ENCODE measurements around the gene SIRT7. TPM values are rescaled to one million over a fixed set of nuclear protein-coding genes. Genes with fewer than 3 reads are reported as not detected.

Gene SIRT7
- total and polyA plus RNA-seq, 4 experiments from 2014 or later, result 31.5 to 91.9 (median 66.4) TPM

DNA sequence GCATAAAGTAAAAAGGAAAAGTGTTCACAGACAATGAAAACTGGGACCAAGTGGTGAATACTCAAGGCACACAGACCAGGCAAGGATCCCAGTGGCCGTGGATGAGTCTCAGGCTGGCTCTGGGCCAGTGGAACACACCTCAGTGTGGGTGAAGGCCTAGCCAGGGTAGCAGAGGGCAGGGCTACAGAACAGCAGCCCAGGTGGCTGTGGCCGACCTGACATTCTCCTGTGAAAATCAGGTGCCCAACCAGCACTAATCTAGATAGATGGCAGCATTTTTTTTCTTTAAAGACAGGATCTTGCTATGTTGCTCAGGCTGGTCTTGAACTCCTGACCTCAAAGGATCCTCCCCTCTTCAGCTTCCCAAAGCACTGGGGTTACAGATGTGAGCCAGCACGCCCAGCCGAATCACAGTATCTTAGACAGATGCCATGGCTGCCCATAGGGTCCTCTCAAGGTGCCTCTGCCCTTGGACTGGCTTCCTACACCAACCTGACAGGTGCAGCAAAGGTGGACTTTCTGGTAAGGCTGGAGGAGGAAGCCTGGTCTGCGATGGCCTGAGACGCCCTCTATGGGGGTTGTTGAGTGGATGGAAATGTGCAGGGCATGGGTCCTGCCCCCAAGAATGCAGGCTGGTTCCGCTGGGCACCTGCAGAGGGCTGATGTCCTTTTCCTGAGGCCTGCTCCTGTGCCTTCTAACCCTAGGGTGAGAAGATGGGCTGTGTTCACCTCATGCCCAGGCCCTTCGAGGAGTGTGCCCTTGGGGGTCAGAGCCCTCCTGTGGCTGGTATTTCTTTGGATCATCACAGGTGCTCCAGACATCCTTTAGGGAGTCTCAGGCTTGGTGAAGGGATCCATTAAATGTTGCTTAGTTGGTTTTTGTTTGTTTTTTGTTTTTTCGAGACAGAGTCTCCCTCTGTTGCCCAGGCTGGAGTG lies 53.9 kb downstream of the SIRT7 start:
- CTCF ChIA-PET (ENCODE audit: partially characterized antibody), result no interaction called here
- Histone ChIP-seq H3K4me1 (ENCODE audit: insufficient read depth, low read length) (peaks cover 45% of the 10 kb centered on the region), H3K4me3 (ENCODE audit: low read length in 2 of 2) (no peak overlapping the region), H3K36me3 (ENCODE audit: insufficient read depth, low read length) (peaks cover 15% of the 10 kb centered on the region), H3K27me3 (ENCODE audit: insufficient read depth, low read length) (no peaks in the 10 kb centered on the region), H3K27ac (ENCODE audit: low read depth, low read length) (no peak overlapping the region), H3K9me3 (ENCODE audit: control insufficient read depth in 1 of 2, low read length in 2 of 2) (no peaks in the 10 kb centered on the region)
- H3K27ac Mint-ChIP-seq, result peak overlapping the region; percentile 52 to 99 (median 87)
- POLR2A ChIA-PET (ENCODE audit: partially characterized antibody), result interaction anchor here (0.6 to 1.0 kb wide), 3 partner anchors 8 to 161 kb away, joined by 3 to 4 read pairs (median 3); partner anchors contain the start of genes MRPL12 and PCYT2
- H3K36me3 Mint-ChIP-seq, result peaks cover 4 to 36% of the 10 kb centered on the region in 2 donors
- intact Hi-C loops (cut with micrococcal nuclease), result loop anchor here (5.0 to 10.0 kb wide), 2 partner anchors 158 to 431 kb away; partner anchors contain the start of genes CENPX and LRRC45
- H3K9me3 Mint-ChIP-seq, result peaks cover 0 to 12% (median 0%) of the 10 kb centered on the region in 8 donors
- H3K4me1 Mint-ChIP-seq, result peaks cover 21 to 59% (median 39%) of the 10 kb centered on the region in 4 donors
- H3K4me3 Mint-ChIP-seq, result peak overlapping the region in 5 of 8 donors; percentile 2 to 43 (median 20)
- H3K27me3 Mint-ChIP-seq, result peaks cover 0 to 6% of the 10 kb centered on the region in 2 donors
- no peak for DNase-seq

GRCh38 chr17:81863123-81863675 lies 54.8 kb downstream of the SIRT7 start:
- CTCF ChIA-PET (ENCODE audit: partially characterized antibody), result no interaction called here
- Histone ChIP-seq H3K36me3 (ENCODE audit: insufficient read depth, low read length) (peaks cover 6% of the 10 kb centered on the region), H3K27ac (ENCODE audit: low read depth, low read length) (peak overlapping the region; percentile 3), H3K9me3 (ENCODE audit: control insufficient read depth in 1 of 2, low read length in 2 of 2) (no peaks in the 10 kb centered on the region), H3K4me1 (ENCODE audit: insufficient read depth, low read length) (peaks cover 50% of the 10 kb centered on the region), H3K27me3 (ENCODE audit: insufficient read depth, low read length) (no peaks in the 10 kb centered on the region), H3K4me3 (ENCODE audit: low read length in 2 of 2) (no peak overlapping the region)
- DNase-seq, result no peak
- peak overlapping the region; percentile 55 to 81 (median 67) for H3K4me3 Mint-ChIP-seq
- H3K9me3 Mint-ChIP-seq, result peaks cover 0 to 12% (median 0%) of the 10 kb centered on the region in 8 donors
- peaks cover 4 to 36% of the 10 kb centered on the region in 2 donors for H3K36me3 Mint-ChIP-seq
- POLR2A ChIA-PET (ENCODE audit: partially characterized antibody), result interaction anchor here (0.8 to 1.1 kb wide), 3 partner anchors 9 to 160 kb away, joined by 3 to 4 read pairs (median 3); partner anchors contain the start of gene MRPL12
- H3K27me3 Mint-ChIP-seq, result peaks cover 0 to 6% of the 10 kb centered on the region in 2 donors
- intact Hi-C loops (cut with micrococcal nuclease), result loop anchor here (5.0 to 10.0 kb wide), 2 partner anchors 159 to 432 kb away; partner anchors contain the start of genes CENPX and LRRC45
- peak overlapping the region; percentile 66 to 99 (median 87) for H3K27ac Mint-ChIP-seq
- H3K4me1 Mint-ChIP-seq, result peaks cover 21 to 59% (median 42%) of the 10 kb centered on the region in 4 donors

Other genes starting within 250 kb of the SIRT7 start
- gene ARL16, start 234.4 kb downstream of the SIRT7 start, total RNA-seq, result 10 to 100 TPM; 25.9 to 27.7 TPM
- gene ARL16, start 234.4 kb downstream of the SIRT7 start, polyA plus RNA-seq, result 10 to 100 TPM; 25.3 to 45.5 TPM
- gene HGS, start 234.2 kb downstream of the SIRT7 start, total RNA-seq, result 100 to 1,000 TPM; 182 to 206 TPM
- gene HGS, start 234.2 kb downstream of the SIRT7 start, polyA plus RNA-seq, result 10 to 100 TPM; 18.9 to 46.4 TPM
- gene MRPL12, start 214.8 kb downstream of the SIRT7 start, total RNA-seq, result 10 to 100 TPM; 21.9 to 25.6 TPM
- gene MRPL12, start 214.8 kb downstream of the SIRT7 start, polyA plus RNA-seq, result 10 to 100 TPM; 42.5 to 47.5 TPM
- 1 to 10 TPM; 4.0 to 5.0 TPM for gene SLC25A10, start 205.9 kb downstream of the SIRT7 start, total RNA-seq
- gene SLC25A10, start 205.9 kb downstream of the SIRT7 start, polyA plus RNA-seq, result 1 to 10 TPM; 3.2 to 5.2 TPM
- gene GCGR, start 114.0 kb downstream of the SIRT7 start, total RNA-seq, result not detected
- gene GCGR, start 114.0 kb downstream of the SIRT7 start, polyA plus RNA-seq, result not detected
- 10 to 100 TPM; 65.8 to 71.0 TPM for gene MCRIP1, start 84.9 kb downstream of the SIRT7 start, total RNA-seq
- gene MCRIP1, start 84.9 kb downstream of the SIRT7 start, polyA plus RNA-seq, result 10 to 100 TPM; 66.7 to 87.2 TPM
- not detected for gene PPP1R27, start 83.1 kb downstream of the SIRT7 start, total RNA-seq
- gene PPP1R27, start 83.1 kb downstream of the SIRT7 start, polyA plus RNA-seq, result under 1 TPM in 1 of 2 donors, not detected in 1; 0.18 TPM
- gene P4HB, start 57.6 kb downstream of the SIRT7 start, total RNA-seq, result 100 to 1,000 TPM; 392 to 409 TPM
- 100 to 1,000 TPM; 272 to 339 TPM for gene P4HB, start 57.6 kb downstream of the SIRT7 start, polyA plus RNA-seq
- gene ARHGDIA, start 46.8 kb downstream of the SIRT7 start, total RNA-seq, result 100 to 1,000 TPM; 380 to 382 TPM
- 100 to 1,000 TPM in 1 of 2 donors, 10 to 100 TPM in 1; 84.8 to 205 TPM for gene ARHGDIA, start 46.8 kb downstream of the SIRT7 start, polyA plus RNA-seq
- 10 to 100 TPM; 47.2 to 47.7 TPM for gene ALYREF, start 26.6 kb downstream of the SIRT7 start, total RNA-seq
- gene ALYREF, start 26.6 kb downstream of the SIRT7 start, polyA plus RNA-seq, result 10 to 100 TPM; 23.3 to 50.8 TPM
- gene ANAPC11, start 26.5 kb downstream of the SIRT7 start, total RNA-seq, result 10 to 100 TPM; 53.8 to 57.0 TPM
- 100 to 1,000 TPM; 262 to 267 TPM for gene ANAPC11, start 26.5 kb downstream of the SIRT7 start, polyA plus RNA-seq
- gene NPB, start 15.9 kb downstream of the SIRT7 start, total RNA-seq, result under 1 TPM; 0.61 to 0.79 TPM
- not detected for gene NPB, start 15.9 kb downstream of the SIRT7 start, polyA plus RNA-seq
- gene PCYT2, start 6.8 kb downstream of the SIRT7 start, total RNA-seq, result 10 to 100 TPM; 43.5 to 48.3 TPM
- 10 to 100 TPM; 27.8 to 30.3 TPM for gene PCYT2, start 6.8 kb downstream of the SIRT7 start, polyA plus RNA-seq
- 10 to 100 TPM; 16.0 to 16.3 TPM for gene MAFG, start 9.6 kb upstream of the SIRT7 start, total RNA-seq
- gene MAFG, start 9.6 kb upstream of the SIRT7 start, polyA plus RNA-seq, result 1 to 10 TPM; 2.1 to 3.5 TPM
- 1 to 10 TPM in 1 of 2 experiments, under 1 TPM in 1; 0.64 to 1.1 TPM for gene PYCR1, start 19.1 kb upstream of the SIRT7 start, total RNA-seq
- gene PYCR1, start 19.1 kb upstream of the SIRT7 start, polyA plus RNA-seq, result 1 to 10 TPM in 1 of 2 donors, under 1 TPM in 1; 0.54 to 3.1 TPM
- not detected for gene MYADML2, start 29.1 kb upstream of the SIRT7 start, total RNA-seq
- not detected for gene MYADML2, start 29.1 kb upstream of the SIRT7 start, polyA plus RNA-seq
- gene NOTUM, start 43.0 kb upstream of the SIRT7 start, total RNA-seq, result not detected
- not detected for gene NOTUM, start 43.0 kb upstream of the SIRT7 start, polyA plus RNA-seq
- gene ASPSCR1, start 59.5 kb upstream of the SIRT7 start, total RNA-seq, result 10 to 100 TPM; 40.4 to 40.6 TPM
- 10 to 100 TPM; 25.1 to 36.7 TPM for gene ASPSCR1, start 59.5 kb upstream of the SIRT7 start, polyA plus RNA-seq
- gene CENPX, start 104.7 kb upstream of the SIRT7 start, total RNA-seq, result 10 to 100 TPM; 33.4 to 35.4 TPM
- gene CENPX, start 104.7 kb upstream of the SIRT7 start, polyA plus RNA-seq, result 10 to 100 TPM; 37.9 to 70.8 TPM
- 10 to 100 TPM; 18.0 to 18.7 TPM for gene LRRC45, start 105.1 kb upstream of the SIRT7 start, total RNA-seq
- 1 to 10 TPM; 5.7 to 8.2 TPM for gene LRRC45, start 105.1 kb upstream of the SIRT7 start, polyA plus RNA-seq
- 1 to 10 TPM in 1 of 2 experiments, under 1 TPM in 1; 0.86 to 2.3 TPM for gene RAC3, start 113.5 kb upstream of the SIRT7 start, total RNA-seq
- under 1 TPM in 1 of 2 donors, not detected in 1; 0.44 TPM for gene RAC3, start 113.5 kb upstream of the SIRT7 start, polyA plus RNA-seq
- 10 to 100 TPM; 65.9 to 68.2 TPM for gene DCXR, start 119.5 kb upstream of the SIRT7 start, total RNA-seq
- gene DCXR, start 119.5 kb upstream of the SIRT7 start, polyA plus RNA-seq, result 100 to 1,000 TPM; 118 to 164 TPM
- 10 to 100 TPM; 37.6 to 44.0 TPM for gene RFNG, start 133.6 kb upstream of the SIRT7 start, total RNA-seq
- 1 to 10 TPM; 6.2 to 8.2 TPM for gene RFNG, start 133.6 kb upstream of the SIRT7 start, polyA plus RNA-seq
- gene GPS1, start 133.7 kb upstream of the SIRT7 start, total RNA-seq, result 10 to 100 TPM; 85.1 to 89.0 TPM
- gene GPS1, start 133.7 kb upstream of the SIRT7 start, polyA plus RNA-seq, result 100 to 1,000 TPM; 139 to 148 TPM
- 100 to 1,000 TPM; 139 to 141 TPM for gene DUS1L, start 147.6 kb upstream of the SIRT7 start, total RNA-seq
- 100 to 1,000 TPM in 1 of 2 donors, 10 to 100 TPM in 1; 48.1 to 138 TPM for gene DUS1L, start 147.6 kb upstream of the SIRT7 start, polyA plus RNA-seq
- gene FASN, start 180.1 kb upstream of the SIRT7 start, total RNA-seq, result 10 to 100 TPM; 26.5 to 27.7 TPM
- gene FASN, start 180.1 kb upstream of the SIRT7 start, polyA plus RNA-seq, result 1 to 10 TPM in 1 of 2 donors, under 1 TPM in 1; 0.03 to 3.5 TPM